DND-41 (cell line): ENCODE data around the gene CACNA1D.

Source experiments
- ATAC-seq: fragments of 200-7000 bp; cut with Tn5 transposase; 3 replicates; pipeline ENCODE4 v1.9.1; 2021; ENCODE audit warnings: low read depth; ENCODE audit not compliant: insufficient read depth
- DNase-seq: peaks from one replicate; pipeline ENCODE4 v3.0.0-alpha.2; 2020
- H2AFZ ChIP-seq: 2 replicates; pipeline ENCODE4 v1.6.0; 2012; ENCODE audit warnings: low read depth, low read length
- H3K27ac ChIP-seq: 2 replicates; pipeline ENCODE4 v1.5.1; 2012; ENCODE audit warnings: low read length, inconsistent platforms
- H3K27me3 ChIP-seq: fragments of 200-600 bp; sonication (generic); 2 replicates; pipeline ENCODE4 v1.6.0; 2012; ENCODE audit warnings: low read length, mild to moderate bottlenecking, inconsistent platforms; ENCODE audit not compliant: insufficient read depth, poor library complexity
- H3K36me3 ChIP-seq: 2 replicates; pipeline ENCODE4 v1.5.1; 2012; ENCODE audit warnings: low read length, inconsistent platforms; ENCODE audit not compliant: insufficient read depth
- H3K4me1 ChIP-seq: 2 replicates; pipeline ENCODE4 v1.5.1; 2012; ENCODE audit warnings: mild to moderate bottlenecking, low read length; ENCODE audit not compliant: insufficient read depth
- H3K4me2 ChIP-seq: 2 replicates; pipeline ENCODE4 v1.6.0; 2012; ENCODE audit warnings: mild to moderate bottlenecking, moderate library complexity, low read length, inconsistent platforms; ENCODE audit not compliant: insufficient read depth
- H3K4me3 ChIP-seq, 2 experiments: fragments of 200-600 bp in 1 of 2; shearing (Covaris generic) in 1 of 2; 2 replicates each; pipeline ENCODE4 v1.5.1; 2012 to 2016; ENCODE audit warnings: inconsistent platforms in 2 of 2, low read length in 2 of 2, mild to moderate bottlenecking in 2 of 2, low read depth in 1 of 2, moderate library complexity in 1 of 2
- H3K79me2 ChIP-seq: 2 replicates; pipeline ENCODE4 v1.6.0; 2012; ENCODE audit warnings: low read length, inconsistent platforms; ENCODE audit not compliant: insufficient read depth
- H3K9ac ChIP-seq: 2 replicates; pipeline ENCODE4 v1.6.0; 2012; ENCODE audit warnings: low read depth, mild to moderate bottlenecking, inconsistent platforms, low read length, moderate library complexity
- H3K9me3 ChIP-seq: 2 replicates; pipeline ENCODE4 v1.5.1; 2012; ENCODE audit warnings: low read length, moderate library complexity, mild to moderate bottlenecking, inconsistent platforms; ENCODE audit not compliant: insufficient read depth, severe bottlenecking
- H4K20me1 ChIP-seq: 2 replicates; pipeline ENCODE4 v1.6.0; 2012; ENCODE audit warnings: low read length; ENCODE audit not compliant: insufficient read depth
- EZH2 ChIP-seq: IDR thresholded peaks from 3 replicates; pipeline ENCODE4 v1.6.1; 2012; ENCODE audit warnings: borderline replicate concordance, low read depth, mild to moderate bottlenecking, moderate library complexity, low read length, inconsistent platforms; ENCODE audit not compliant: severe bottlenecking
- TF ChIP-seq, protein P1 (sequence below): IDR thresholded peaks from 2 replicates; pipeline ENCODE4 v1.5.1; 2012; ENCODE audit warnings: borderline replicate concordance, low read length, moderate library complexity, mild to moderate bottlenecking; ENCODE audit not compliant: poor library complexity, severe bottlenecking; ENCODE audit errors: extremely low read depth

The CACNA1D gene

DNA sequence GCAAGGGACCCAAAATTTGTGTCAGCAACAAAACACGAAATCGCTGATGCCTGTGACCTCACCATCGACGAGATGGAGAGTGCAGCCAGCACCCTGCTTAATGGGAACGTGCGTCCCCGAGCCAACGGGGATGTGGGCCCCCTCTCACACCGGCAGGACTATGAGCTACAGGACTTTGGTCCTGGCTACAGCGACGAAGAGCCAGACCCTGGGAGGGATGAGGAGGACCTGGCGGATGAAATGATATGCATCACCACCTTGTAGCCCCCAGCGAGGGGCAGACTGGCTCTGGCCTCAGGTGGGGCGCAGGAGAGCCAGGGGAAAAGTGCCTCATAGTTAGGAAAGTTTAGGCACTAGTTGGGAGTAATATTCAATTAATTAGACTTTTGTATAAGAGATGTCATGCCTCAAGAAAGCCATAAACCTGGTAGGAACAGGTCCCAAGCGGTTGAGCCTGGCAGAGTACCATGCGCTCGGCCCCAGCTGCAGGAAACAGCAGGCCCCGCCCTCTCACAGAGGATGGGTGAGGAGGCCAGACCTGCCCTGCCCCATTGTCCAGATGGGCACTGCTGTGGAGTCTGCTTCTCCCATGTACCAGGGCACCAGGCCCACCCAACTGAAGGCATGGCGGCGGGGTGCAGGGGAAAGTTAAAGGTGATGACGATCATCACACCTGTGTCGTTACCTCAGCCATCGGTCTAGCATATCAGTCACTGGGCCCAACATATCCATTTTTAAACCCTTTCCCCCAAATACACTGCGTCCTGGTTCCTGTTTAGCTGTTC lies 316.9 kb downstream of the CACNA1D start:
- no peak for DNase-seq
- H3K36me3 ChIP-seq = no peaks in the 10 kb centered on the region
- ATAC-seq = no peak
- no peak overlapping the region for H3K9ac ChIP-seq
- no peak overlapping the region for H3K27ac ChIP-seq
- no peak overlapping the region for H3K4me2 ChIP-seq
- no peak overlapping the region for H3K4me3 ChIP-seq
- H3K27me3 ChIP-seq = no peaks in the 10 kb centered on the region
- H3K4me1 ChIP-seq = no peaks in the 10 kb centered on the region
- H4K20me1 ChIP-seq = peaks cover 3% of the 10 kb centered on the region
- no peaks in the 10 kb centered on the region for H3K79me2 ChIP-seq
- no peak overlapping the region for H2AFZ ChIP-seq
- no peak for TF ChIP-seq EZH2
- TF ChIP-seq, protein P1, sequence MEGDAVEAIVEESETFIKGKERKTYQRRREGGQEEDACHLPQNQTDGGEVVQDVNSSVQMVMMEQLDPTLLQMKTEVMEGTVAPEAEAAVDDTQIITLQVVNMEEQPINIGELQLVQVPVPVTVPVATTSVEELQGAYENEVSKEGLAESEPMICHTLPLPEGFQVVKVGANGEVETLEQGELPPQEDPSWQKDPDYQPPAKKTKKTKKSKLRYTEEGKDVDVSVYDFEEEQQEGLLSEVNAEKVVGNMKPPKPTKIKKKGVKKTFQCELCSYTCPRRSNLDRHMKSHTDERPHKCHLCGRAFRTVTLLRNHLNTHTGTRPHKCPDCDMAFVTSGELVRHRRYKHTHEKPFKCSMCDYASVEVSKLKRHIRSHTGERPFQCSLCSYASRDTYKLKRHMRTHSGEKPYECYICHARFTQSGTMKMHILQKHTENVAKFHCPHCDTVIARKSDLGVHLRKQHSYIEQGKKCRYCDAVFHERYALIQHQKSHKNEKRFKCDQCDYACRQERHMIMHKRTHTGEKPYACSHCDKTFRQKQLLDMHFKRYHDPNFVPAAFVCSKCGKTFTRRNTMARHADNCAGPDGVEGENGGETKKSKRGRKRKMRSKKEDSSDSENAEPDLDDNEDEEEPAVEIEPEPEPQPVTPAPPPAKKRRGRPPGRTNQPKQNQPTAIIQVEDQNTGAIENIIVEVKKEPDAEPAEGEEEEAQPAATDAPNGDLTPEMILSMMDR = no peak
- H3K9me3 ChIP-seq = no peaks in the 10 kb centered on the region

DNA sequence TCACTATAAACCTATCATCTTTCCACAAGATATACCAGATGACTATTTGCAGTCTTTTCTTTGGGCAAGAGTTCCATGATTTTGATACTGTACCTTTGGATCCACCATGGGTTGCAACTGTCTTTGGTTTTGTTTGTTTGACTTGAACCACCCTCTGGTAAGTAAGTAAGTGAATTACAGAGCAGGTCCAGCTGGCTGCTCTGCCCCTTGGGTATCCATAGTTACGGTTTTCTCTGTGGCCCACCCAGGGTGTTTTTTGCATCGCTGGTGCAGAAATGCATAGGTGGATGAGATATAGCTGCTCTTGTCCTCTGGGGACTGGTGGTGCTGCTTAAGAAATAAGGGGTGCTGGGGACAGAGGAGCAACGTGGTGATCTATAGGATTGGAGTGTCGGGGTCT lies 318.0 kb downstream of the CACNA1D start:
- no peak for TF ChIP-seq EZH2
- TF ChIP-seq, protein P1 = no peak
- Histone ChIP-seq H3K4me3 (no peak overlapping the region), H4K20me1 (peaks cover 7% of the 10 kb centered on the region), H3K4me2 (no peak overlapping the region), H2AFZ (no peak overlapping the region), H3K79me2 (no peaks in the 10 kb centered on the region), H3K27ac (no peak overlapping the region), H3K4me1 (peaks cover 3% of the 10 kb centered on the region), H3K36me3 (no peaks in the 10 kb centered on the region), H3K9ac (no peak overlapping the region), H3K27me3 (peaks cover 4% of the 10 kb centered on the region), H3K9me3 (no peaks in the 10 kb centered on the region)
- ATAC-seq (no peak), DNase-seq (no peak)

DNA sequence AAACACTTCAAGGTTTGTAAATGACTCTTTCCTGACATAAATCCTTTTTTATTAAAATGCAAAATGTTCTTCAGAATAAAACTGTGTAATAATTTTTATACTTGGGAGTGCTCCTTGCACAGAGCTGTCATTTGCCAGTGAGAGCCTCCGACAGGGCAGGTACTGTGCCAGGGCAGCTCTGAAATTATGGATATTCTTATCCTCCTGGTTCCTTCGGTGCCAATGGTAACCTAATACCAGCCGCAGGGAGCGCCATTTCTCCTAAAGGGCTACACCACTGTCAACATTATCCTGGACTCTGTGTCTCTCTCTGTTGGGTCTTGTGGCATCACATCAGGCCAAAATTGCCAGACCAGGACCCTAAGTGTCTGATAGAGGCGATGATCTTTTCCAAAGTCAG lies 318.8 kb downstream of the CACNA1D start:
- Histone ChIP-seq H2AFZ (no peak overlapping the region), H4K20me1 (peaks cover 12% of the 10 kb centered on the region), H3K36me3 (no peaks in the 10 kb centered on the region), H3K27ac (no peak overlapping the region), H3K27me3 (peaks cover 11% of the 10 kb centered on the region), H3K79me2 (no peaks in the 10 kb centered on the region), H3K4me2 (no peak overlapping the region), H3K9ac (no peak overlapping the region), H3K4me3 (no peak overlapping the region), H3K4me1 (peaks cover 11% of the 10 kb centered on the region), H3K9me3 (no peaks in the 10 kb centered on the region)
- ATAC-seq = no peak
- DNase-seq = no peak
- TF ChIP-seq, protein P1 = no peak
- TF ChIP-seq EZH2 = no peak

DNA sequence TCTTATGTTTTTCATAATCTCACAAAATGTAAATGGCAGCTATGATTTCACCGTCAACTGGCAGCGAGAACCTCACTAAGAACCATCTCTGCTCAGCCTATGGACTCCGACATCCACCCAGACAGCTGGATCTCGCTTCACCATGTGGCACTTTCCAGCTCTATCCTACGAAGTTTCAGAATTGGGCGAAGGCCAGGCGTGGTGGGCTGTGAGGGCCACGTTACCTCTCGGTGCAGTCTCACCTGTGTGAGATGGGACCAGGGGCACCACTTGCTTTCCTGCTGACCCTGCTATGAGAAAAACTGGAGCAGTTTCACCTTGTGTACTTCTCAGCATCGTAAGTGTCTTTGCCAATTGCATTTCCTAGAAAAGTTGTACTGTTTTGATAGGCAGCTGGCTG lies 319.5 kb downstream of the CACNA1D start:
- H3K4me3 ChIP-seq = no peak overlapping the region
- peaks cover 18% of the 10 kb centered on the region for H3K4me1 ChIP-seq
- TF ChIP-seq, protein P1 = no peak
- TF ChIP-seq EZH2 = no peak
- H3K27ac ChIP-seq = no peak overlapping the region
- no peaks in the 10 kb centered on the region for H3K79me2 ChIP-seq
- DNase-seq (no peak), ATAC-seq (no peak)
- peaks cover 15% of the 10 kb centered on the region for H3K27me3 ChIP-seq
- no peaks in the 10 kb centered on the region for H3K36me3 ChIP-seq
- H3K4me2 ChIP-seq = no peak overlapping the region
- H3K9ac ChIP-seq = no peak overlapping the region
- H3K9me3 ChIP-seq = no peaks in the 10 kb centered on the region
- H2AFZ ChIP-seq = no peak overlapping the region
- H4K20me1 ChIP-seq = peaks cover 12% of the 10 kb centered on the region
